ENCODE data around the gene GNPTAB. TPM values are rescaled to one million over a fixed set of nuclear protein-coding genes. Genes with fewer than 3 reads are reported as not detected.
"Not testable (repeated sequence)": the region's sequence is repeated elsewhere in the genome, so short reads cannot be mapped to it uniquely, and the experiment has no call there.

The GNPTAB gene
- total and polyA plus RNA-seq, 5 donors: 25.6 to 53.6 (median 50.7) TPM

GRCh38 chr12:101826766-101827368, 3.9 kb downstream of the GNPTAB start:
- H3K4me3 ChIP-seq (ENCODE audit: low read length): no peak overlapping the region
- DNase-seq (no peak), ATAC-seq (no peak)
- 90% methylated on average over 3 of the region's 3 CpGs for WGBS
- H3K9me3 ChIP-seq (ENCODE audit: control insufficient read depth, low read length): no peaks in the 10 kb centered on the region
- H3K4me1 ChIP-seq (ENCODE audit: control insufficient read depth, insufficient read depth, low read length): peaks cover 3% of the 10 kb centered on the region
- no peak overlapping the region for H3K27ac ChIP-seq (ENCODE audit: low read length)
- H3K27me3 ChIP-seq (ENCODE audit: control insufficient read depth, insufficient read depth): no peaks in the 10 kb centered on the region
- intact Hi-C loops (cut with DNase I): no loop called here

GRCh38 chr12:101824831-101825230, 5.9 kb downstream of the GNPTAB start:
- Histone ChIP-seq H3K27ac (ENCODE audit: low read length) (no peak overlapping the region), H3K27me3 (ENCODE audit: control insufficient read depth, insufficient read depth) (no peaks in the 10 kb centered on the region), H3K4me3 (ENCODE audit: low read length) (no peak overlapping the region), H3K4me1 (ENCODE audit: control insufficient read depth, insufficient read depth, low read length) (peaks cover 10% of the 10 kb centered on the region), H3K9me3 (ENCODE audit: control insufficient read depth, low read length) (no peaks in the 10 kb centered on the region)
- DNase-seq (no peak), ATAC-seq (no peak)
- intact Hi-C loops (cut with DNase I): no loop called here
- 61% methylated on average over 2 of the region's 2 CpGs for WGBS

GRCh38 chr12:101823891-101824290, 6.9 kb downstream of the GNPTAB start:
- DNase-seq (peak; percentile 31 to 73 (median 65)), ATAC-seq (peak; percentile 88 to 90)
- peaks cover 10% of the 10 kb centered on the region for H3K4me1 ChIP-seq (ENCODE audit: control insufficient read depth, insufficient read depth, low read length)
- H3K9me3 ChIP-seq (ENCODE audit: control insufficient read depth, low read length): no peaks in the 10 kb centered on the region
- H3K4me3 ChIP-seq (ENCODE audit: low read length): no peak overlapping the region
- H3K27ac ChIP-seq (ENCODE audit: low read length): peak overlapping the region; percentile 83
- H3K27me3 ChIP-seq (ENCODE audit: control insufficient read depth, insufficient read depth): no peaks in the 10 kb centered on the region
- intact Hi-C loops (cut with DNase I): no loop called here
- 9% methylated on average over 3 of the region's 3 CpGs for WGBS

GRCh38 chr12:101823039-101823438, 7.7 kb downstream of the GNPTAB start:
- Histone ChIP-seq H3K27ac (ENCODE audit: low read length) (peak overlapping the region; percentile 33), H3K9me3 (ENCODE audit: control insufficient read depth, low read length) (no peaks in the 10 kb centered on the region), H3K27me3 (ENCODE audit: control insufficient read depth, insufficient read depth) (no peaks in the 10 kb centered on the region), H3K4me1 (ENCODE audit: control insufficient read depth, insufficient read depth, low read length) (peaks cover 10% of the 10 kb centered on the region), H3K4me3 (ENCODE audit: low read length) (no peak overlapping the region)
- intact Hi-C loops (cut with DNase I): no loop called here
- DNase-seq (no peak), ATAC-seq (no peak)
- whole genome bisulfite sequencing: 66% methylated on average over 4 of the region's 4 CpGs

GRCh38 chr12:101819467-101819866, 11.3 kb downstream of the GNPTAB start:
- intact Hi-C loops (cut with DNase I): no loop called here
- Histone ChIP-seq H3K27me3 (ENCODE audit: control insufficient read depth, insufficient read depth) (no peaks in the 10 kb centered on the region), H3K9me3 (ENCODE audit: control insufficient read depth, low read length) (no peaks in the 10 kb centered on the region), H3K27ac (ENCODE audit: low read length) (no peak overlapping the region), H3K4me3 (ENCODE audit: low read length) (no peak overlapping the region), H3K4me1 (ENCODE audit: control insufficient read depth, insufficient read depth, low read length) (peaks cover 10% of the 10 kb centered on the region)
- DNase-seq (no peak), ATAC-seq (no peak)
- 95% methylated on average over 2 of the region's 2 CpGs for WGBS

- DNase-seq; intact Hi-C loops (cut with DNase I); H3K27me3 ChIP-seq (ENCODE audit: control insufficient read depth, insufficient read depth); ATAC-seq; H3K27ac ChIP-seq (ENCODE audit: low read length); H3K4me3 ChIP-seq (ENCODE audit: low read length); H3K4me1 ChIP-seq (ENCODE audit: control insufficient read depth, insufficient read depth, low read length); H3K9me3 ChIP-seq (ENCODE audit: control insufficient read depth, low read length): not testable (repeated sequence)
- WGBS: 97% methylated on average over 4 of the region's 4 CpGs
Measured at GRCh38 chr12:101818689-101819088, 12.1 kb downstream of the GNPTAB start.

- H3K27me3 ChIP-seq (ENCODE audit: control insufficient read depth, insufficient read depth): no peaks in the 10 kb centered on the region
- ATAC-seq (no peak), DNase-seq (no peak)
- no peaks in the 10 kb centered on the region for H3K4me1 ChIP-seq (ENCODE audit: control insufficient read depth, insufficient read depth, low read length)
- no peaks in the 10 kb centered on the region for H3K9me3 ChIP-seq (ENCODE audit: control insufficient read depth, low read length)
- no peak overlapping the region for H3K27ac ChIP-seq (ENCODE audit: low read length)
- WGBS: 93% methylated on average over 2 of the region's 2 CpGs
- no peak overlapping the region for H3K4me3 ChIP-seq (ENCODE audit: low read length)
- intact Hi-C loops (cut with DNase I): no loop called here
Measured at GRCh38 chr12:101813117-101813516, 17.6 kb downstream of the GNPTAB start.

- WGBS: 98% methylated on average over 1 of the region's 1 CpG
- intact Hi-C loops (cut with DNase I): not testable (repeated sequence)
Measured at GRCh38 chr12:101812716-101813115, 18.0 kb downstream of the GNPTAB start.

GRCh38 chr12:101811342-101811741, 19.4 kb downstream of the GNPTAB start:
- H3K4me1 ChIP-seq (ENCODE audit: control insufficient read depth, insufficient read depth, low read length); DNase-seq; ATAC-seq; H3K4me3 ChIP-seq (ENCODE audit: low read length); intact Hi-C loops (cut with DNase I); H3K27me3 ChIP-seq (ENCODE audit: control insufficient read depth, insufficient read depth); H3K27ac ChIP-seq (ENCODE audit: low read length); H3K9me3 ChIP-seq (ENCODE audit: control insufficient read depth, low read length): not testable (repeated sequence)
- WGBS: 94% methylated on average over 6 of the region's 6 CpGs

More at GRCh38 chr12:101812716-101813115, 18.0 kb downstream of the GNPTAB start:
- not testable (repeated sequence) for H3K27ac ChIP-seq (ENCODE audit: low read length); H3K9me3 ChIP-seq (ENCODE audit: control insufficient read depth, low read length); DNase-seq; H3K27me3 ChIP-seq (ENCODE audit: control insufficient read depth, insufficient read depth); H3K4me1 ChIP-seq (ENCODE audit: control insufficient read depth, insufficient read depth, low read length); H3K4me3 ChIP-seq (ENCODE audit: low read length); ATAC-seq

- peaks cover 1% of the 10 kb centered on the region for H3K4me1 ChIP-seq (ENCODE audit: control insufficient read depth, insufficient read depth, low read length)
- H3K27me3 ChIP-seq (ENCODE audit: control insufficient read depth, insufficient read depth): no peaks in the 10 kb centered on the region
- WGBS: 77% methylated on average over 2 of the region's 2 CpGs
- no peak overlapping the region for H3K27ac ChIP-seq (ENCODE audit: low read length)
- ATAC-seq (no peak), DNase-seq (no peak)
- no peak overlapping the region for H3K4me3 ChIP-seq (ENCODE audit: low read length)
- intact Hi-C loops (cut with DNase I): no loop called here
- no peaks in the 10 kb centered on the region for H3K9me3 ChIP-seq (ENCODE audit: control insufficient read depth, low read length)
Measured at GRCh38 chr12:101809208-101809607, 21.6 kb downstream of the GNPTAB start.

- peaks cover 1% of the 10 kb centered on the region for H3K4me1 ChIP-seq (ENCODE audit: control insufficient read depth, insufficient read depth, low read length)
- H3K27me3 ChIP-seq (ENCODE audit: control insufficient read depth, insufficient read depth): no peaks in the 10 kb centered on the region
- no peak overlapping the region for H3K27ac ChIP-seq (ENCODE audit: low read length)
- no peaks in the 10 kb centered on the region for H3K9me3 ChIP-seq (ENCODE audit: control insufficient read depth, low read length)
- DNase-seq (no peak), ATAC-seq (no peak)
- H3K4me3 ChIP-seq (ENCODE audit: low read length): no peak overlapping the region
- WGBS: 86% methylated on average over 1 of the region's 1 CpG
- intact Hi-C loops (cut with DNase I): no loop called here
Measured at GRCh38 chr12:101806265-101806664, 24.5 kb downstream of the GNPTAB start.

- H3K4me3 ChIP-seq (ENCODE audit: low read length): no peak overlapping the region
- no peak for DNase-seq
- no peaks in the 10 kb centered on the region for H3K27me3 ChIP-seq (ENCODE audit: control insufficient read depth, insufficient read depth)
- ATAC-seq: no peak
- intact Hi-C loops (cut with DNase I): no loop called here
- H3K4me1 ChIP-seq (ENCODE audit: control insufficient read depth, insufficient read depth, low read length): peaks cover 1% of the 10 kb centered on the region
- WGBS: 89% methylated on average over 3 of the region's 3 CpGs
- H3K9me3 ChIP-seq (ENCODE audit: control insufficient read depth, low read length): no peaks in the 10 kb centered on the region
- H3K27ac ChIP-seq (ENCODE audit: low read length): no peak overlapping the region
Measured at GRCh38 chr12:101804409-101804808, 26.4 kb downstream of the GNPTAB start.

Measured in right cardiac atrium (tissue), 5 donors.